ENCODE results near the gene PLPP2.

Gene PLPP2

GRCh38 chr19:335072-335471, 43.9 kb upstream of the PLPP2 start:
- no peak overlapping the region for H3K4me3 ChIP-seq (ENCODE audit: low read depth, low read length)
- TF ChIP-seq, protein P1, sequence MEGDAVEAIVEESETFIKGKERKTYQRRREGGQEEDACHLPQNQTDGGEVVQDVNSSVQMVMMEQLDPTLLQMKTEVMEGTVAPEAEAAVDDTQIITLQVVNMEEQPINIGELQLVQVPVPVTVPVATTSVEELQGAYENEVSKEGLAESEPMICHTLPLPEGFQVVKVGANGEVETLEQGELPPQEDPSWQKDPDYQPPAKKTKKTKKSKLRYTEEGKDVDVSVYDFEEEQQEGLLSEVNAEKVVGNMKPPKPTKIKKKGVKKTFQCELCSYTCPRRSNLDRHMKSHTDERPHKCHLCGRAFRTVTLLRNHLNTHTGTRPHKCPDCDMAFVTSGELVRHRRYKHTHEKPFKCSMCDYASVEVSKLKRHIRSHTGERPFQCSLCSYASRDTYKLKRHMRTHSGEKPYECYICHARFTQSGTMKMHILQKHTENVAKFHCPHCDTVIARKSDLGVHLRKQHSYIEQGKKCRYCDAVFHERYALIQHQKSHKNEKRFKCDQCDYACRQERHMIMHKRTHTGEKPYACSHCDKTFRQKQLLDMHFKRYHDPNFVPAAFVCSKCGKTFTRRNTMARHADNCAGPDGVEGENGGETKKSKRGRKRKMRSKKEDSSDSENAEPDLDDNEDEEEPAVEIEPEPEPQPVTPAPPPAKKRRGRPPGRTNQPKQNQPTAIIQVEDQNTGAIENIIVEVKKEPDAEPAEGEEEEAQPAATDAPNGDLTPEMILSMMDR (IDR thresholded peaks at IDR 0.05; ENCODE audit: low read depth, low read length), result no peak

DNA sequence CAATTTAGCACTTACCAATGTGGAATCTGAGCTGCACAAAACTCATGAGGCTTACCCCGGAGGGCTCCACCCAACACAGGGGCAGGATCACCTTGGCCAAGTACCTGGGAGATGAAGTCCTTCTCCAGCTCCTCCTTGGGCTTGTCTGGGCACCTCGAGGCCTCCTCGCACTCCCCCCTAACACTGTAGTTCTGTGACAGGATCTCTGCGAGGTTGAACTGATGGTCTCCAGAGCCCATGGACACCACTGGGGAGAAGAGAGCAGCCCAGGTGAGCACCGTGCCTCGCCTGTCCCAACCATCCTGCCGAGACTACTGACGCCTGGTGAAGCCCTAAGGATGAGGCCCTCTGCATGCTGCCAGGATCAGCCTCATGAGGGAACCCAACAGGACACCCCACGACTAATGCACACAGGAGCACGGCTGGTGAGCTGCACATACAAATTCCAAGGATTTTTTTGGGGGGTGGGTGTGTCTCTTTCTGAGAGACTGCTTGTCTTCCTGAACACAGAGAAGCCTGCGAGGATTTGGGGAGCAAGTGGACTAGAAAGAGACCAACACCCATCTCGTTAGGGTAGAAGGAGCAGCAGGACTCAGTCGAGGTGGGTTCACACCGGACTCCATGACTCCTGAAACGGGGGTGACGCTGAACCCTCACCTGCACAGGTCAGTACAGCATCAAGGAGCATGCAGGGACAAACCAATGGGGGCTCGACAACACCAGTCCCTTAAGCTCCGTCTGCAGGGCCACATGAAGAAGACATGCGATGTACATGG, 43.3 kb upstream of the PLPP2 start:
- TF ChIP-seq, protein P1 (IDR thresholded peaks at IDR 0.05; ENCODE audit: low read depth, low read length), result no peak
- H3K4me3 ChIP-seq (ENCODE audit: low read depth, low read length), result no peak overlapping the region

GRCh38 chr19:330503-330902, 39.3 kb upstream of the PLPP2 start:
- TF ChIP-seq, protein P1 (IDR thresholded peaks at IDR 0.05; ENCODE audit: low read depth, low read length), result no peak
- H3K4me3 ChIP-seq (ENCODE audit: low read depth, low read length), result no peak overlapping the region

- no peak overlapping the region for H3K4me3 ChIP-seq (ENCODE audit: low read depth, low read length)
- TF ChIP-seq, protein P1 (IDR thresholded peaks at IDR 0.05; ENCODE audit: low read depth, low read length), result no peak
Observed at GRCh38 chr19:329876-330275, 38.7 kb upstream of the PLPP2 start.

GRCh38 chr19:328025-328505, 36.9 kb upstream of the PLPP2 start:
- no peak overlapping the region for H3K4me3 ChIP-seq (ENCODE audit: low read depth, low read length)
- TF ChIP-seq, protein P1 (IDR thresholded peaks at IDR 0.05; ENCODE audit: low read depth, low read length), result no peak

GRCh38 chr19:327291-328024, 36.3 kb upstream of the PLPP2 start:
- TF ChIP-seq, protein P1 (IDR thresholded peaks at IDR 0.05; ENCODE audit: low read depth, low read length), result no peak
- no peak overlapping the region for H3K4me3 ChIP-seq (ENCODE audit: low read depth, low read length)

- no peak overlapping the region for H3K4me3 ChIP-seq (ENCODE audit: low read depth, low read length)
- TF ChIP-seq, protein P1 (IDR thresholded peaks at IDR 0.05; ENCODE audit: low read depth, low read length), result no peak
Observed at GRCh38 chr19:326871-327270, 35.7 kb upstream of the PLPP2 start.
